KOPT-K1 (cell line): ENCODE measurements around the gene SEPHS2.

Experiments used
- H3K27ac ChIP-seq: fragments of 200-600 bp; sonication (generic); 2 replicates; pipeline ENCODE4 v1.5.1; 2016; ENCODE audit warnings: antibody characterized with exemption, mild to moderate bottlenecking, low read depth, low read length; ENCODE audit not compliant: poor library complexity, severe bottlenecking
- H3K36me3 ChIP-seq: fragments of 200-600 bp; sonication (generic); 2 replicates; pipeline ENCODE4 v1.5.1; 2017; ENCODE audit warnings: antibody characterized with exemption, mild to moderate bottlenecking, low read length, moderate library complexity; ENCODE audit not compliant: insufficient read depth
- H3K9me3 ChIP-seq: fragments of 200-600 bp; sonication (generic); 2 replicates; pipeline ENCODE4 v1.5.1; 2017; ENCODE audit warnings: antibody characterized with exemption, low read length, mild to moderate bottlenecking; ENCODE audit not compliant: insufficient read depth, poor library complexity, severe bottlenecking

Gene SEPHS2

GRCh38 chr16:30418350-30419181 lies 27.1 kb downstream of the SEPHS2 start:
- H3K36me3 ChIP-seq = peaks cover 87% of the 10 kb centered on the region
- no peaks in the 10 kb centered on the region for H3K9me3 ChIP-seq
- H3K27ac ChIP-seq = peak overlapping the region; percentile 46

- Histone ChIP-seq H3K27ac (peak overlapping the region; percentile 46), H3K9me3 (no peaks in the 10 kb centered on the region), H3K36me3 (peaks cover 88% of the 10 kb centered on the region)
Measured at GRCh38 chr16:30417529-30418349, 27.9 kb downstream of the SEPHS2 start.

DNA sequence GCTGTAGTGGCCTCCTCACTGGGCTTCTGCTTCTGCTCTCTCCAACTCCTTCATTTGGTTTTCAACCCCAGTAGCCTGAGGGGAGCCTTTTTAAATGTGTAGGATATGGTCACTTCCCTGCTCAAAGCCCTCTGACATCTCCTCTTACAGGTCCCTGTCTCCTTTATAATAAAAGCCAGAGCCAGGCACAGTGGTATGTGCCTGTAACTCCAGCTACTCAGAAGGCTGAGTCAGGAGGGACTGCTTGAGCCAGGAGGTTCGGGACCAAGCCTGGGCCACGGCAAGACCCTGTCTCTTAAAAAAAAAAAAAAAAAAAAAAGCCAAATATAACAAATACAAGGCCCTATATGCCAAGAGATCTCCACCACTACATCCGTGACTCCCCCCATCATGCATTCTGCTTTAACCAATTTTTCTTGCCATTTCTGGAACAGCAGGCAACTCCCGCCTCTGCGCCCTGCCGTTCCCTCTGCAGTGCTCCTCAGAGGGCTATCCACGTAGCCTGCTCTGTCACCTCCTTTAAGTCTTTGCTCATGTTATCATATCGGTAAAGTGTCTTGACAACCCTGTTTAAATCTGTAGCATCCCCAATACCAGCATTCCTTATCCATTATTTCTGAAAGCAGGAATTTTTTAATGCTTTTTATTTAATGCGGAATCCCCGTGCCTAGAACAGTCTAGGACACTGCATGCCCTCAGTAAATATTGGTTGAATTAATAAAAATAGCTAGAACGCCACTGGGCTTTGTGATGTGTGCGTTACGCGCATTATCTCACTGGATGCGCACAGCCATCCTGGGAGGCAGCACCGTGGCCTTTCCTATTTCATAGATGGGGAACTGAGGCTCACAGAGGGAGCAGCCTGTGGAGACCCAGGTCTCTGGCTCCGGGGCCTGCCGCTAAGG lies 28.8 kb downstream of the SEPHS2 start:
- Histone ChIP-seq H3K9me3 (no peaks in the 10 kb centered on the region), H3K27ac (peak overlapping the region; percentile 46), H3K36me3 (peaks cover 88% of the 10 kb centered on the region)

DNA sequence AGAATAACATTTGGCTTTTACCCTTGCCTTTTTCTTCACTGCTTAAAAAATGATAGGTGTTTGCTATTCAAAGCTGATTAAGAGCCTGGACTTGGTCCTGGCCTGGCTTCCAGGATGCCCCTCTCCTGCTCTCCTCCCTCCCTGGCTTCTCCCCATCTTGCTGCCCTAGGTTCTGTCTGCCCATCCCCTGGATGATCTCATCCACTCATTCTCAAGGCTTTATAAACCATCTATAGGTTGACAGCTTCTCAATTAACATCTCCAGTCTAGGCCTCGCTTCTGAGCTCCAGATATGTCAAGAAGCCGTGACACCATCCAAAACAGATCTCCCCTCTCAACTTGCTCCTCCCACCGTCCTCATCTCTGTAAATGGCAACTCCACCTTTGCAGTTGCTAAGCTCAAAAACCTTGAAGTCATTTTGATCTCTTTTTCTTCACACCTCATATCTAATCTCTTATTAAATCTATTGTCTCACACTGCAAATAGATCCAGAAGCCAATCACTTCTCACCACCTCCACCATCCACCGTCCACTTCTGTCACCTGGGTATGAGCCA lies 29.5 kb downstream of the SEPHS2 start:
- Histone ChIP-seq H3K9me3 (no peaks in the 10 kb centered on the region), H3K36me3 (peaks cover 88% of the 10 kb centered on the region), H3K27ac (no peak overlapping the region)

- peaks cover 82% of the 10 kb centered on the region for H3K36me3 ChIP-seq
Measured at GRCh38 chr16:30414159-30414558, 31.5 kb downstream of the SEPHS2 start.

DNA sequence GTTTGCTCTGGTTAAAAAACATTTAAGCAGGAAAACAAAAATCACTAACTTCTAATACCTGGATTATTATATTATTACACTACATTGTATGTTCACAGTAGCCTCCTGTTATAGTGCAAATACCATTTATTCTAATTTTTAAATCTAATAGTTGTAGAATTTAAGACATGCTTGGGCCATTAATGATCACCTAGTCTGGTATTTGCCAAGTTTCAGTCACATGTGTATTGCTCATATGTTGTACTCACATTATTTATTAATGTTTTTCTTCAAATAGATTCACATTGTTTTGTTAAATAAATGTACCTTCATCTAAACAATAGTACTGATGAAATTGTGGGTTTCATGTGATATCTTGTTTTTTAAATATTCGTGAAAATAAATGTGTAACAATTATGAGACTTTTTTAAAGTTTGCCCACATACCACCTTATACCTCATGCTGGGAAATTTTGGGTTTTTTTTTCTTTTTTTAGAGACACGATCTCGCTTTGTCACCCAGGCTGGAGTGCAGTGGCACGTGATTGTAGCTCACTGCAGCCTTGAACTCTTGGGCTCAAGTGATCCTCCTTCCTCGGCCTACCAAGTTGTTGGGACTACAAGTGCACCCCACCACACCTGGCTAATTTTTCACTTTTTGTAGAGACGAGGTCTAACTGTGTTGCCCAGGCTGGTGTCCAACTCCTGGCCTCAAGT lies 32.4 kb downstream of the SEPHS2 start:
- Histone ChIP-seq H3K9me3 (no peaks in the 10 kb centered on the region), H3K27ac (no peak overlapping the region), H3K36me3 (peaks cover 73% of the 10 kb centered on the region)

More at GRCh38 chr16:30414159-30414558, 31.5 kb downstream of the SEPHS2 start:
- H3K9me3 ChIP-seq = no peaks in the 10 kb centered on the region
- no peak overlapping the region for H3K27ac ChIP-seq

DNA sequence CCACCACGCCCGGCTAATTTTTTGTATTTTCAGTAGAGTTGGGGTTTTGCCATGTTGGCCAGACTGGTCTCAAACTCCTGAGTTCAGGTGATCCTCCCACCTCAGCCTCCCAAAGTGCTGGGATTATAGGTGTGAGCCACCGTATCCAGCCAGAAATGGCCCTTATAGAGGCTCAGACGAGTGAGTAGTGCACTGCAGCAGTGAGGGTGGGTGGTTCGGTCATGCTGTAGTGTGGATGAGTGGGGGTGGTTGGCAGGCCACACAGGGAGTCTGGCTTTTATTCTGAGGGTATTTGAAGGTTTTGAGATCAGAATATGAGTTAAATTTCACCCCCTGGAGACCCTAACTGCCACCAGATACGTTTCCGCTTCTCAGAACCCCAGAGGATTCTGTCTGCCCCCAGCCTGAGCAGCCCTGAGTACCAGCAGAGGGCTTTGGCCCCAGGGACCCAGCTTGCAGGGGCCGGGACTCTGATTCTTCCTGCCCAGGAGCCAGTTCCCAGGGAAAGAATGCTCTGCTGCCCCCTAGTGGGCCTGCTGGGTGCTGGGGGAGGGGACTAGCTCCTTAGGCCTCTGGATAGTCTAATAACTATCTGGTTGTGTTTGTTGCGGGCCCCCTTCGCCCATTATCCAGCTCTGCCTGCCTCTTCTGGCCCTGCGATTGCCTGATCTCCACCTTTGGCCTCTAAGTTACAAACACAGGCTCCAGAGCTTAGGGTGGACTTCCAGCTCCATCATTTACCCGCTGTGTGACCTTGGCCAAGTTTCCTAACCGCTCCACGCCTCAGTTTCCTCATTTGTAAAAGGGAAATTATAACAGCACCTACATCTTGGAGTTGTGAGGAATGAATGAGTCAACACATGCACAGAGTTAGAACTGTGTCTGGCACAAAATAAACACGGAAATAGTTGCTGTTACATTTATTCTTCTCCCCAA lies 36.3 kb downstream of the SEPHS2 start:
- Histone ChIP-seq H3K9me3 (no peaks in the 10 kb centered on the region), H3K36me3 (peaks cover 46% of the 10 kb centered on the region), H3K27ac (peak overlapping the region; percentile 44)

DNA sequence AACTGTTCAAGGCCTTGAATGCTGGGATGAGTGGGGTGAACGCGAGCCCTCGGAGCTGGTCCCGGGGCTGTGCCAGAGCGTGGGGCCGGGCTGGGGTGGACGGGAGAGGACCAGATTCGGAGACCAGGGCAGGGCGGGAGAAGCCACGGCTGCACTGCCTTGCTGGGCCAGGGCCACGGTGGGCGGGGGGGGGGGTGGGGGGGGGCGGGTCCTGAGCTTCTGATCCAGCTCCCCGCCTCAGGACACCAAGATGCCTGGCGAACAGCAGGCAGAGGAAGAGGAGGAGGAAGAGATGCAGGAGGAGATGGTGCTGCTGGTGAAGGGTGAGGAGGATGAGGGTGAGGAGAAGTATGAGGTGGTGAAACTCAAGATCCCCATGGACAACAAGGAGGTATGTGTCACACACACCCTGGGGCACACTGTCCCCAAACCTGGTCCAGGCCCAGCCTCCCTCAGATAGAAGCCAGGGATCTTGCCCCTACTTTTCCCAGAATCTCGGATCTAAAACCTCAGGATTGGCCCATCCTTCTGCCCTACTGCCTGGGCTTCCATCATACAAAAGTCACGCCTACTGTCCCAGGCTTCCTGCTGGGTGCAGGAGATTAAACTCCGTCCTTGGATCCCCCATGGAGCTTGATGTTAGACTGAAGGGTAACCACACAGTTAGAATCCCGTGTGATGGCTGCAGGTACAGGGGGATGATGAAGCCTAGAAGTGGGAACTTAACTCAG lies 37.7 kb downstream of the SEPHS2 start:
- no peaks in the 10 kb centered on the region for H3K9me3 ChIP-seq
- H3K27ac ChIP-seq = peak overlapping the region; percentile 78
- peaks cover 32% of the 10 kb centered on the region for H3K36me3 ChIP-seq

DNA sequence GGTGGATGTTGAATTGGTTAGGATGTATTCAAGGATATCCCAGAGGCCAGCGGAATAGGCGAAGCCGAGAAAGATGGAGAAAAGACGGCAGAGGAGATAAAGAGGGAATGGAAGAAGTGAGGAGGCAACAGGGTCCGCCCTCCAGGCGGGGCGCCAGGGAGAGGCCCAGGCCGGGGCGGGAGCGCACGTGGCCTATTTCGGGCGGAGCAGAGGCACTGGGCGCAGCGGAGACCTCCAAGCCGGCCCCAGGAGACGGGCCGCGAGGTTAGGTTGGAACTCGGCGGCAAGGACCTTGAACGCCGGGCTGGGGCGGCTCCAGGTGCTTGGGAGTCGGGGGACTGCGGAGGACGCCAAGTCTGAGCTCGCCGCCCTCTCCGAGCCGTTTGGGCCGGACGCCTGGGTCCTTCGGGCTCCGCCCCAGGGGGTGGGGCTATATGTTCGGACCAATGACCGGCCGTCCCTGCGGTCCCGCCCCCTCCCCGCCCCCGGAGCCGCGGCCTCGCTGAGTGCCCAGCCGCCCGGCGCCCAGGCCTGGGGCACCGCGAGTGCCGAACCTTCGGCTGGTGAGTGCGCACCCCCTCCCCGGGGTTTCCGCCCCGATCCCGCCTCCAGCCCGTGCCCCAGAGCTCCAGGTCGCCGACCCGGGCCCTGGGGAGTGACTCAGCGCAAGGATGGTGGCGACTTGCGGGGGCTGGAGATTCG lies 38.4 kb downstream of the SEPHS2 start, which contains the start of gene ZNF771:
ZNF771 (plus strand) TSS at position 505 of the 702 bp plus-strand sequence. CDS start 448 bp downstream, outside the sequence.
- Histone ChIP-seq H3K36me3 (peaks cover 25% of the 10 kb centered on the region), H3K9me3 (no peaks in the 10 kb centered on the region), H3K27ac (peak within 1 kb of the TSS; percentile 78)

DNA sequence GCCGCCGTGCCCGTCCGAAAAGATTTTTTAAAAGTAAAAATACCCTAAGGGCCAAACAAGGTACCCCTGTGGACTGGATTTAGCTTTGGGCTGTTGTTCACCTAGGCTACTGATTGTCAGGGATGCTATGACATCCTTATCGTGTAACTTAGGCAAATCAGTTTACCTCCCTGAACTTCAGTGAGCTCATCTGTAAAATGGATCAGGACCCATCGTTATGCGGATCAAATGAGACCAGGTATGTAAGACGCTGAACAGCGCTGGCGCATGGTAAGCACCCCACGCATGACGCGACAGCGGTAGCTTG lies 38.9 kb downstream of the SEPHS2 start:
- H3K27ac ChIP-seq = peak overlapping the region; percentile 78
- H3K9me3 ChIP-seq = no peaks in the 10 kb centered on the region
- peaks cover 20% of the 10 kb centered on the region for H3K36me3 ChIP-seq

- peaks cover 20% of the 10 kb centered on the region for H3K36me3 ChIP-seq
- no peaks in the 10 kb centered on the region for H3K9me3 ChIP-seq
- no peak overlapping the region for H3K27ac ChIP-seq
Measured at GRCh38 chr16:30401768-30402425, 43.8 kb downstream of the SEPHS2 start.
